ENCODE data around the gene ATP11C.
"Not testable (repeated sequence)": the region's sequence is repeated elsewhere in the genome, so short reads cannot be mapped to it uniquely, and the experiment has no call there.

ATP11C gene

GRCh38 chrX:139932901-139933796 is at the start of gene ATP11C:
Gene ATP11C (minus strand): TSS chrX:139933053. CDS start chrX:139932042, 1,011 bp downstream.
- no peaks in the 10 kb centered on the region for H3K9me3 Mint-ChIP-seq
- no peaks in the 10 kb centered on the region for H3K36me3 Mint-ChIP-seq
- H3K4me3 Mint-ChIP-seq = peak within 1 kb of the TSS; percentile 88
- H3K27me3 Mint-ChIP-seq = no peaks in the 10 kb centered on the region
- peak within 1 kb of the TSS; percentile 98 for H3K27ac Mint-ChIP-seq
- peaks cover 29% of the 10 kb centered on the region for H3K4me1 Mint-ChIP-seq

DNA sequence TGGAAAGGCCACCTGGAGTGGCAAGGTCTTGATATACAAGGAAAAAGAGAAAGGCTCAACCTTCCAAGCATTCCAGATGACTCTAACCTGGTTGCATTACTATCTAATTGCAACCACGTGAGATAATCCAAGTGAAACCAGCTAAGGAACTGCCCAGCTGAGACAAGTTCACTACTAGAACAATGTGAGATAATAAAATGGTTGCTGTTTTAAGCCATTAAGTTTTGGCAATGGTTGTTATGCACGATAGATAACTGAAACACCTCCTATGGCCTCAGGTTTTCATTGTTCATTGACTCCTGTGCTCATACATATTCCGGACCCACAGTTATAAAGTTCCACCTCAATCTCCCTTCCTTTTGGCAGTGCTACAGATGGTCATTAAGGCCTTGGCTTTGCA is 41.6 kb upstream of the ATP11C start:
- Mint-ChIP-seq H3K4me3 (no peak overlapping the region), H3K4me1 (no peaks in the 10 kb centered on the region), H3K27me3 (peaks cover 7% of the 10 kb centered on the region), H3K9me3 (no peaks in the 10 kb centered on the region), H3K27ac (no peak overlapping the region), H3K36me3 (no peaks in the 10 kb centered on the region)

GRCh38 chrX:139972629-139973624 is 40.1 kb upstream of the ATP11C start:
- Mint-ChIP-seq H3K4me1 (no peaks in the 10 kb centered on the region), H3K36me3 (no peaks in the 10 kb centered on the region), H3K27ac (no peak overlapping the region), H3K27me3 (peaks cover 11% of the 10 kb centered on the region), H3K9me3 (no peaks in the 10 kb centered on the region), H3K4me3 (no peak overlapping the region)

DNA sequence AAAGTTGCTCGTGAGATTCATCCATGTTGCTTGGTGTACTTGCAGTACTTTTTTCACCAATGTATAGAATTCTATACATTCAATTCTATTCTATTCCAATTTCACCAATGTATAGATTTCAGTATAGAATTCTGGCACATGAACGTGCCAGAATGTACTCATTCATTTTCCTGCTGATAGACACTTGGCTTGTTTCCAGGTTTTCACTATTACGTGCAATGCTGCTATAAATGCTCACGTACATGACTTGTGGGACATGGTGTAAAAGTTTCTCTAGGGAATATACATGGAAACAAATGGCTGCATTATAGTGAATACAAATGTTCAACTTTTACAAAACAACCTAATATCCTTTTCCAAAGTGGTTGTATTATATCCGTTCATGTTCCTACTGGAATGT is 39.3 kb upstream of the ATP11C start:
- Mint-ChIP-seq H3K4me3 (no peak overlapping the region), H3K9me3 (no peaks in the 10 kb centered on the region), H3K27me3 (peaks cover 11% of the 10 kb centered on the region), H3K4me1 (no peaks in the 10 kb centered on the region), H3K27ac (no peak overlapping the region), H3K36me3 (no peaks in the 10 kb centered on the region)

DNA sequence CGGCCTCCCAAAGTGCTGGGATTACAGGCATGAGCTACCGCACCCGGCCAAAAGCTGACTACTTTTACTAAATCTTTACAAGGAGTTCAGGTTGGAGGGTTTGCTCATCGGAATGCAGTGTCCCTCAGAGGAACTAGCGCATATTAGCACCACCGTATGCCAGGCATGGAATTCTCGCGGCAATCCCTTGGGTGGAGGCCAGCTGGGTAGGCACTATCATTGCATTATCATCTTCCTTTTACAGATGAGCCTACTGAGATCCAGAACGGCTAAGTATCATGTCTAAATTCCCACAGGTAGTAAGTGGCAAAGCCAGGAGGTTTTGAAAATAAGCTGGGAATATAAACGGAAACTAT is 38.5 kb upstream of the ATP11C start:
- Mint-ChIP-seq H3K9me3 (no peaks in the 10 kb centered on the region), H3K4me1 (no peaks in the 10 kb centered on the region), H3K36me3 (no peaks in the 10 kb centered on the region), H3K4me3 (no peak overlapping the region), H3K27me3 (peaks cover 11% of the 10 kb centered on the region), H3K27ac (no peak overlapping the region)

GRCh38 chrX:139969286-139969685 is 36.4 kb upstream of the ATP11C start:
- no peak overlapping the region for H3K4me3 Mint-ChIP-seq

DNA sequence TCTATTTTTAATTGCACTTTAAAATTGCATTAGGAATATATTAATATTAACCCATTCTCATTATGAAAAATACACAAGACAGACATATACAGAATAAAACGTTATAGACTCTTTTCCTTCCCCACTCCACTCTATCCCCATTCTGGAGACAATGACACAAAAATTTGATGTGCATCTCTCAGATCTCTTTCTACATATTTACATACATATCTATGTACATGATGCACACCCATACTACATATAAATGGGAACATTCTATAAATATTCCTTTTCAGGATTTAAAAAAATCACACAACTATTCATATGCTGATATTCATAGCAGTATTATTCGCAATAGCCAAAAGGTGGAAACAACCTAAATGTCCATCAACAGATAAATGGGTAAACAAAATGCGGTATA is 34.9 kb upstream of the ATP11C start:
- Mint-ChIP-seq H3K9me3 (no peaks in the 10 kb centered on the region), H3K4me3 (no peak overlapping the region), H3K27me3 (peaks cover 11% of the 10 kb centered on the region), H3K27ac (no peak overlapping the region), H3K4me1 (no peaks in the 10 kb centered on the region), H3K36me3 (no peaks in the 10 kb centered on the region)

More at GRCh38 chrX:139969286-139969685, 36.4 kb upstream of the ATP11C start:
- Mint-ChIP-seq H3K9me3 (no peaks in the 10 kb centered on the region), H3K36me3 (no peaks in the 10 kb centered on the region), H3K4me1 (no peaks in the 10 kb centered on the region), H3K27me3 (peaks cover 11% of the 10 kb centered on the region), H3K27ac (no peak overlapping the region)

- Mint-ChIP-seq H3K36me3 (no peaks in the 10 kb centered on the region), H3K27ac (no peak overlapping the region), H3K4me1 (no peaks in the 10 kb centered on the region), H3K9me3 (no peaks in the 10 kb centered on the region), H3K27me3 (peaks cover 11% of the 10 kb centered on the region), H3K4me3 (no peak overlapping the region)
These were observed 34.4 kb upstream of the ATP11C start for GRCh38 chrX:139967300-139967699.

DNA sequence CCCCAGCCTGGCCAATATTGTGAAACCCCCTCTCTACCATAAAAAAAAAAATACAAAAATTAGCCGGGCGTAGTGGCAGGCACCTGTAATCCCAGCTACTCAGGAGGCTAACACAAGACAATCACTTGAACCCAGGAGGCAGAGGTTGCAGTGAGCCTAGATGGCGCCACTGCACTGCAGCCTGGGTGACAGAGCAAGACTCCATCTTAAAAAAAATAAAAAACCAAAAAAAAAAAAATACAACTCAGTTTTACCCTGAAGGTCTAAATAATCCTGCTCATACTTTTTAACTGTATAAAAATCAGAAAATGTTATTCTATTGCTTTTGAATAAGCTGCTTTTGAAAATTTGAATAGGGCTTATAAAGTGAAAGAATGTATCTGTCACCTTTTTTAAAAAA is 33.3 kb upstream of the ATP11C start:
- H3K9me3 Mint-ChIP-seq, H3K27me3 Mint-ChIP-seq, H3K4me3 Mint-ChIP-seq, H3K27ac Mint-ChIP-seq, H3K4me1 Mint-ChIP-seq, H3K36me3 Mint-ChIP-seq: not testable (repeated sequence)

- H3K9me3 Mint-ChIP-seq = no peaks in the 10 kb centered on the region
- no peak within 1 kb of the TSS for H3K4me3 Mint-ChIP-seq
- H3K4me1 Mint-ChIP-seq = no peaks in the 10 kb centered on the region
- no peak within 1 kb of the TSS for H3K27ac Mint-ChIP-seq
- no peaks in the 10 kb centered on the region for H3K36me3 Mint-ChIP-seq
- H3K27me3 Mint-ChIP-seq = peaks cover 6% of the 10 kb centered on the region
These were observed 32.6 kb upstream of the ATP11C start, which contains the start of gene CXorf66 for GRCh38 chrX:139965421-139965820. Gene CXorf66 (minus strand): TSS chrX:139965521. CDS start chrX:139965496, 25 bp downstream.

- not testable (repeated sequence) for H3K36me3 Mint-ChIP-seq, H3K4me1 Mint-ChIP-seq, H3K27ac Mint-ChIP-seq, H3K9me3 Mint-ChIP-seq, H3K27me3 Mint-ChIP-seq, H3K4me3 Mint-ChIP-seq
These were observed 28.2 kb upstream of the ATP11C start for GRCh38 chrX:139961091-139961490.

GRCh38 chrX:139949703-139950102 is 16.9 kb upstream of the ATP11C start:
- no peaks in the 10 kb centered on the region for H3K27me3 Mint-ChIP-seq
- H3K4me3 Mint-ChIP-seq = no peak overlapping the region
- no peaks in the 10 kb centered on the region for H3K36me3 Mint-ChIP-seq
- no peaks in the 10 kb centered on the region for H3K4me1 Mint-ChIP-seq
- no peak overlapping the region for H3K27ac Mint-ChIP-seq
- H3K9me3 Mint-ChIP-seq = no peaks in the 10 kb centered on the region

DNA sequence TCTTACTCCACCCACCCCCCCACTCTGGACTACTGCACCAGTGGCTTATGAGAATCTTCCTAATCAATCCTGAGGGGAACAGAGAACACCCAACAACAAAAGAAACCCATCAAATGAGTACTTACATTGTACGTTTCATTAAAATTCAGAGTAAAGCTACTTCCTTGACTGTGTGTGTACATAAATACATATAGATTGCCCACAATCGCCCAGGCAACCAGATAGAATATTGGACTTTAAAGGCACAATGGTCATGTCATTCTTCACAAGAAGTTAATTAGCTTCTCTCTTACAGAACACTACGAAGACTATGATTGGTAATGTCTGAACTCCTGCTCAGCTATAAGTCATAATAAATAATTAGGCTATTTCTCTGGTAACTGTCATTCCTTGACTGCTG is 12.2 kb upstream of the ATP11C start:
- Mint-ChIP-seq H3K9me3 (no peaks in the 10 kb centered on the region), H3K27ac (no peak overlapping the region), H3K4me1 (no peaks in the 10 kb centered on the region), H3K27me3 (no peaks in the 10 kb centered on the region), H3K36me3 (no peaks in the 10 kb centered on the region), H3K4me3 (no peak overlapping the region)

DNA sequence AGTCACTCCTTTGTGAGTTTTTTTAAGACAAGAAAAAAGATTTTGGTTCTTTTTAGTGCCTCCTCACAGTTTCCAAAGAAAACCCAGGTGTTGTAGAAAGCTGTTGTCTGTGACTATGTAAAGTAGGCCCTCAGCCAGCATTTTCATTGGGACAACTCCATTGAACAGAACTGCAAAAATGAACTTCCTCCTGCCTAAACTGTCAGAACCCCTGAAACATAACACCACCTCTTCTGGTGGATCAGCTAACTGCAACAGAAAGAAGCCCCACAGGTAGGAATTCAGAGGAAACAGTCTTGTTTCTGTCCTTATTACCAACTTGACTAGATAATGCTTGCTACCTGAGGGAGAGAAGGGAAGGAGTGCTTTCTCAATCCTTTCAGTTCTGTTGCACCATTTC is 3.4 kb upstream of the ATP11C start:
- Mint-ChIP-seq H3K27me3 (no peaks in the 10 kb centered on the region), H3K36me3 (no peaks in the 10 kb centered on the region), H3K4me1 (peaks cover 4% of the 10 kb centered on the region), H3K9me3 (no peaks in the 10 kb centered on the region), H3K27ac (no peak overlapping the region), H3K4me3 (no peak overlapping the region)

DNA sequence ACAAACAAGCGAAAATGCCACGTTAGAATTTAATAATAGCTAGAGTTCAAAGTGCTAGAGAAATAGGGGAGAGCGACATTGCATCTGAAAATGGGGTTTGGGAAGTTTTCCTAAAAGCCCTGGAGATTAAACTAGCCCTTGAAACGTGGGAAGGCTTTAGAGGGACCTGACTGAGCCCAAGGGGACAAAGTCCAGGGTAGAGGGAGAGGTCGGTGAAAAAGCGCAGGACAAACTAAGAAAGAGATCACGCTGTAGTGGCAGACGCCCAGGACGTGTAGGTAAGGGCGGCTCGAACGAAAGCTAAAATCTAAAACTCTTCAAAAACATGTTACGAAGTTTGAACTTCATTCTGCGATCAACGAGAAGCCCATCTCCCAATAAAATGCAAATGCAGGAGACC is 1.1 kb upstream of the ATP11C start:
- Mint-ChIP-seq H3K4me3 (peak overlapping the region; percentile 88), H3K9me3 (no peaks in the 10 kb centered on the region), H3K36me3 (no peaks in the 10 kb centered on the region), H3K27ac (no peak overlapping the region), H3K4me1 (peaks cover 25% of the 10 kb centered on the region), H3K27me3 (no peaks in the 10 kb centered on the region)

Data from activated naive CD4-positive, alpha-beta T cell treated with anti-CD3 and anti-CD28 coated beads, Interleukin-2, amount 50 U/mL, for 24 hours (primary cell).